HepG2 (cell line): ENCODE results near the gene ATE1. TPM values are rescaled to one million over a fixed set of nuclear protein-coding genes. Genes with fewer than 3 reads are reported as not detected.

Source experiments
- ATAC-seq: fragments of 200-7000 bp; cut with Tn5 transposase; 3 replicates; pipeline ENCODE4 v1.9.1; 2020; ENCODE audit warnings: mild to moderate bottlenecking, moderate library complexity
- BruUV-seq: library from RNA; stranded (reverse); fragments of 400-500 nt; replicated peaks from 2 replicates; lab custom pipeline; 2021; lab: Mats Ljungman, UMichigan
- CTCF ChIA-PET: fragments of 300-600 bp; formaldehyde crosslinking; extraction: SDS; loops from one replicate; lab custom pipeline; 2021; ENCODE audit warnings: low total read pairs, inconsistent platforms, low intra/inter-chr PET ratio; lab: Yijun Ruan, JAX
- POLR2A ChIA-PET: fragments of 350-600 bp; sonication (Branson Sonifier 250); formaldehyde crosslinking; loops from one replicate; lab custom pipeline; 2020; ENCODE audit warnings: antibody characterized with exemption, inconsistent platforms; lab: Yijun Ruan, JAX
- DNase-seq: peaks from one replicate; pipeline ENCODE4 v3.0.0-alpha.2; 2015; ENCODE audit warnings: low spot score
- FAIRE-seq: peaks from 3 replicates; lab custom pipeline; 2011; peaks lifted over from hg19 to GRCh38; lab: Jason Lieb, UNC
- H2AFZ ChIP-seq: one replicate; pipeline ENCODE4 v1.6.1; 2011; ENCODE audit warnings: low read length, inconsistent platforms
- H3K27ac ChIP-seq: fragments of 300-600 bp; 3 replicates; pipeline ENCODE4 v1.8.0; 2011; ENCODE audit warnings: mixed run types, mild to moderate bottlenecking, mixed read lengths, low read length, inconsistent platforms; ENCODE audit not compliant: insufficient read depth; ENCODE audit errors: extremely low read length
- H3K27me3 ChIP-seq, 2 experiments: fragments of 200-600 bp in 1 of 2; 2 replicates in 1 of 2; 3 replicates in 1 of 2; pipeline versions ENCODE4 v1.6.0 to v1.8.0; 2011; ENCODE audit warnings: low read length in 2 of 2, mild to moderate bottlenecking in 2 of 2, moderate library complexity in 2 of 2, inconsistent platforms in 1 of 2; ENCODE audit not compliant: insufficient read depth in 2 of 2, control insufficient read depth in 1 of 2
- H3K36me3 ChIP-seq, 2 experiments: fragments of 200-600 bp in 1 of 2; replicated peaks in 1 of 2; 2 replicates in 1 of 2; 3 replicates in 1 of 2; pipeline versions ENCODE4 v1.5.1 to v1.8.0; 2011; ENCODE audit warnings: low read length in 2 of 2, inconsistent platforms in 1 of 2; ENCODE audit not compliant: insufficient read depth in 2 of 2, control insufficient read depth in 1 of 2
- H3K4me1 ChIP-seq: 2 replicates; pipeline ENCODE4 v1.5.1; 2012; ENCODE audit warnings: low read length, inconsistent platforms; ENCODE audit not compliant: insufficient read depth
- H3K4me2 ChIP-seq: 2 replicates; pipeline ENCODE4 v1.6.0; 2011; ENCODE audit warnings: low read depth, low read length, inconsistent platforms
- H3K4me3 ChIP-seq, 3 experiments: fragments of 200-600 bp in 1 of 3; sonication (generic), shearing (Covaris generic) in 1 of 3; replicated peaks in 1 of 3; 2 replicates each; pipeline ENCODE4 v1.5.1; 2011 to 2016; ENCODE audit warnings: low read length in 3 of 3, inconsistent platforms in 2 of 3, low read depth in 2 of 3, mild to moderate bottlenecking in 2 of 3, control low read depth in 1 of 3, mixed read lengths in 1 of 3; ENCODE audit not compliant: insufficient read depth in 1 of 3
- H3K79me2 ChIP-seq: one replicate; pipeline ENCODE4 v1.6.1; 2011; ENCODE audit warnings: low read length, inconsistent platforms; ENCODE audit not compliant: insufficient read depth
- H3K9ac ChIP-seq: 2 replicates; pipeline ENCODE4 v1.6.0; 2011; ENCODE audit warnings: mild to moderate bottlenecking, low read depth, low read length, inconsistent platforms; ENCODE audit not compliant: insufficient read depth
- H3K9me3 ChIP-seq: 2 replicates; pipeline ENCODE4 v1.5.1; 2012; ENCODE audit warnings: mild to moderate bottlenecking, low read length
- H4K20me1 ChIP-seq: 2 replicates; pipeline ENCODE4 v1.6.0; 2011; ENCODE audit warnings: inconsistent platforms, mild to moderate bottlenecking, low read length, moderate library complexity; ENCODE audit not compliant: insufficient read depth
- ATF7-NPFF ChIP-seq: sonication (generic); formaldehyde crosslinking; IDR thresholded peaks from 2 replicates; pipeline ENCODE4 v1.8.1; 2023; ENCODE audit warnings: mild to moderate bottlenecking, low read depth, missing genetic modification reagents, moderate library complexity
- CBFB ChIP-seq: sonication (generic); formaldehyde crosslinking; IDR thresholded peaks from 2 replicates; pipeline ENCODE4 v1.4.0; 2020; ENCODE audit warnings: missing genetic modification reagents
- FOXA1 ChIP-seq, 2 experiments: fragments of 450-650 bp in 1 of 2; sonication (generic) in 1 of 2; formaldehyde crosslinking in 1 of 2; IDR thresholded peaks; 2 replicates each; pipeline versions ENCODE4 v1.4.0 to v1.6.1; 2016 to 2020; ENCODE audit warnings: missing genetic modification reagents in 1 of 2
- MIXL1 ChIP-seq: IDR thresholded peaks from 2 replicates; pipeline ENCODE4 v1.6.1; 2016
- SIN3A ChIP-seq: IDR thresholded peaks from 2 replicates; pipeline ENCODE4 v1.6.1; 2011; ENCODE audit warnings: low read depth, mild to moderate bottlenecking, control low read depth, low read length, borderline replicate concordance
- SRSF1 ChIP-seq: fragments of 200-400 bp; formaldehyde crosslinking; optimal IDR thresholded peaks from 2 replicates; pipeline ENCODE3; 2017; ENCODE audit warnings: mild to moderate bottlenecking, low read depth, low read length, moderate library complexity
- SRSF4 ChIP-seq: fragments of 200-400 bp; formaldehyde crosslinking; IDR thresholded peaks from one replicate; pipeline ENCODE4 v1.6.1; 2018; ENCODE audit warnings: mild to moderate bottlenecking, low read depth, low read length, moderate library complexity; ENCODE audit not compliant: poor library complexity, severe bottlenecking
- TP53 ChIP-seq: sonication (generic); formaldehyde crosslinking; conservative IDR thresholded peaks from 2 replicates; pipeline ENCODE4 v1.4.0; 2020; ENCODE audit warnings: missing genetic modification reagents
- ZNF180 ChIP-seq: sonication (generic); formaldehyde crosslinking; IDR thresholded peaks from 2 replicates; pipeline ENCODE4 v1.4.0; 2020; ENCODE audit warnings: low read depth, missing genetic modification reagents, borderline replicate concordance
- ZSCAN29 ChIP-seq: sonication (generic); formaldehyde crosslinking; conservative IDR thresholded peaks from 2 replicates; pipeline ENCODE4 v1.4.0; 2020; ENCODE audit warnings: mild to moderate bottlenecking, missing genetic modification reagents
- WGBS: methylation state at CpG from one replicate; pipeline ENCODE4 v1.1.6; 2017; ENCODE audit warnings: low lambda C conversion rate; 5-methylcytosine and 5-hydroxymethylcytosine counted together
- in situ Hi-C: cut with HindIII; loops from 2 replicates; pipeline ENCODE4 v1.10.0; 2017; ENCODE audit warnings: low pct_unique_long_range_greater_than_20kb; ENCODE audit not compliant: extremely low pct_ligation_motif_present
- intact Hi-C: fragments of 100-400 bp; cut with micrococcal nuclease; formaldehyde crosslinking; loops from one replicate; pipeline ENCODE4 v1.10.0; 2022; ENCODE audit not compliant: unreplicated experiment
- polyA plus RNA-seq, 8 experiments: library from polyadenylated mRNA; depleted of rRNA in 3 of 8; stranded (reverse) in 7 of 8; unstranded in 1 of 8; fragments of >200 nt; fragmentation: Illumina TruSeq in 4 of 8; extraction: Trizol in 4 of 8; gene quantifications; 2 replicates each; pipeline versions ENCODE4 v1.2.1 to v1.2.3, GENCODE V29; 2011 to 2016; ENCODE audit warnings: low read depth in 4 of 8, missing spikeins in 1 of 8, mixed read lengths in 1 of 8; ENCODE audit not compliant: insufficient read depth in 1 of 8
- total RNA-seq, 5 experiments: library from RNA; depleted of rRNA; stranded (reverse); fragments of >200 nt; fragmentation: Illumina TruSeq; extraction: Trizol; gene quantifications; 2 replicates each; pipeline ENCODE4 v1.2.3, GENCODE V29; 2016; ENCODE audit warnings: low read depth in 1 of 5
- TF ChIP-seq, protein P1 (sequence below): sonication (generic); formaldehyde crosslinking; IDR thresholded peaks from 2 replicates; pipeline ENCODE4 v1.5.1; 2020; ENCODE audit warnings: mild to moderate bottlenecking, moderate library complexity, missing genetic modification reagents
- TF ChIP-seq, protein P2 (sequence below): sonication (generic); formaldehyde crosslinking; IDR thresholded peaks from 2 replicates; pipeline ENCODE4 v1.8.1; 2023; ENCODE audit warnings: mild to moderate bottlenecking, moderate library complexity, missing genetic modification reagents
- TF ChIP-seq, protein P3 (sequence below): sonication (generic); formaldehyde crosslinking; IDR thresholded peaks from 2 replicates; pipeline ENCODE4 v1.4.0; 2020; ENCODE audit warnings: missing genetic modification reagents
- TF ChIP-seq, protein P4 (sequence below): fragments of 450-650 bp; IDR thresholded peaks from 2 replicates; pipeline ENCODE4 v1.6.1; 2017
- TF ChIP-seq, protein P5 (sequence below): sonication (generic); formaldehyde crosslinking; IDR thresholded peaks from 2 replicates; pipeline ENCODE4 v1.8.1; 2023; ENCODE audit warnings: mild to moderate bottlenecking, missing genetic modification reagents

ATE1 gene
- total and polyA plus RNA-seq, 2 of the 13 experiments (the other 11 are each of a cell fraction or from before 2014, with no cell fraction given) = 17.5 to 42.2 TPM

DNA sequence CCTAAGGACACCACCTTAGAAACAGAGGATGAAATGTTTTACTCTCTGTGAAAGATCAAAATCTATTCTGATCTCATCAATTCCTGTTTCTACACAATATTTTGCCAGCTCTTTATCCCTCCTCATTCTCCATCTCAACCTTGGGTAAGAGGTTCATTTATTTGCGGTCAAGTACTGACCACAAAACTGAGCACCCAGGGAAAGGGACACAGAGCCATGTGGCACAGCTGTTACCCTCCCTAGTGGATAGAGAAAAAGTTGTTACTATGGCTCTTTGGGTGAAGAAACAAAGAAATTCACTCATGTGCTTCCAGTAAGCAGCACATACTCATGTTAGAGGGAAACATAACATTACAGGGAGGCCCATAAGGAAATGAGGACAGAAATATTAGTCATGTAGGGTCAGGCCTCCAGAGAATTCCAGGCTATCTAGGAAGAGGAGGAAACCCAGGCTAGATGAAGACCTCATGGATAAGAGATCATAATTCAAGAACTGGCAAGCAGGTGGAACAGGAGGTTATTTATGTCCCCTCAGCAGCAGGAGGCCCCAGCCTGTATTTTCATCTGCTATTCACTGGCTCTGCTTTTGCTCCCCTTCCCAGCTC, 114.5 kb downstream of the ATE1 start:
- Histone ChIP-seq H3K27me3 (no peaks in the 10 kb centered on the region), H3K27ac (no peak overlapping the region), H3K9me3 (no peaks in the 10 kb centered on the region), H3K4me2 (no peak overlapping the region), H3K9ac (no peak overlapping the region), H2AFZ (no peak overlapping the region), H4K20me1 (no peaks in the 10 kb centered on the region), H3K4me1 (peaks cover 9% of the 10 kb centered on the region), H3K79me2 (no peaks in the 10 kb centered on the region), H3K36me3 (peaks cover 0 to 25% of the 10 kb centered on the region in 2 experiments; a peak in 4 of 5 replicates), H3K4me3 (no peak overlapping the region)
- intact Hi-C loops (no loop called here), in situ Hi-C loops (no loop called here)
- no peak for FAIRE-seq
- 96% methylated on average over 1 of the region's 1 CpG for WGBS
- no peak for DNase-seq
- POLR2A ChIA-PET = no interaction called here
- no TSS peak for BruUV-seq
- CTCF ChIA-PET = no interaction called here
- ATAC-seq = no peak
- no peak for TF ChIP-seq ZNF180
- no peak for TF ChIP-seq CBFB (CRISPR knock-in tag)
- TF ChIP-seq, protein P1, sequence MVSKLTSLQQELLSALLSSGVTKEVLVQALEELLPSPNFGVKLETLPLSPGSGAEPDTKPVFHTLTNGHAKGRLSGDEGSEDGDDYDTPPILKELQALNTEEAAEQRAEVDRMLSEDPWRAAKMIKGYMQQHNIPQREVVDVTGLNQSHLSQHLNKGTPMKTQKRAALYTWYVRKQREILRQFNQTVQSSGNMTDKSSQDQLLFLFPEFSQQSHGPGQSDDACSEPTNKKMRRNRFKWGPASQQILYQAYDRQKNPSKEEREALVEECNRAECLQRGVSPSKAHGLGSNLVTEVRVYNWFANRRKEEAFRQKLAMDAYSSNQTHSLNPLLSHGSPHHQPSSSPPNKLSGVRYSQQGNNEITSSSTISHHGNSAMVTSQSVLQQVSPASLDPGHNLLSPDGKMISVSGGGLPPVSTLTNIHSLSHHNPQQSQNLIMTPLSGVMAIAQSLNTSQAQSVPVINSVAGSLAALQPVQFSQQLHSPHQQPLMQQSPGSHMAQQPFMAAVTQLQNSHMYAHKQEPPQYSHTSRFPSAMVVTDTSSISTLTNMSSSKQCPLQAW (CRISPR knock-in tag) = no peak
- TF ChIP-seq, protein P2, sequence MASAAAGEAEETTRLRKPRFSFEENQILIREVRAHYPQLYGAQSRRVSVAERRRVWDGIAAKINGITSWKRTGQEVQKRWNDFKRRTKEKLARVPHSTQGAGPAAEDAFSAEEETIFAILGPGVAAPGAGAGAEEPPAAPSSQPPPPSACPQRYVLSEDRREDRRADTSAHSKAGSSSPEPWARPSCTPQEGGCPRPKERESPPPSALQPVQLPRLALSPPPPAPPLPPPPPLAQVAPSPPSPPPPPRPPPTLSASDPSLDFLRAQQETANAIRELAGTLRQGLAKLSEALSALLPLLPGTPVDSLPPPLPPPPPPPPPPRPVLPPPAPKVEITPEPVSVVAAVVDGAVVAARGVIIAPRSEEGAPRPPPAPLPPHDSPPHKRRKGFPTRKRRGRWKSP = no peak
- no peak for TF ChIP-seq SIN3A
- TF ChIP-seq, protein P3, sequence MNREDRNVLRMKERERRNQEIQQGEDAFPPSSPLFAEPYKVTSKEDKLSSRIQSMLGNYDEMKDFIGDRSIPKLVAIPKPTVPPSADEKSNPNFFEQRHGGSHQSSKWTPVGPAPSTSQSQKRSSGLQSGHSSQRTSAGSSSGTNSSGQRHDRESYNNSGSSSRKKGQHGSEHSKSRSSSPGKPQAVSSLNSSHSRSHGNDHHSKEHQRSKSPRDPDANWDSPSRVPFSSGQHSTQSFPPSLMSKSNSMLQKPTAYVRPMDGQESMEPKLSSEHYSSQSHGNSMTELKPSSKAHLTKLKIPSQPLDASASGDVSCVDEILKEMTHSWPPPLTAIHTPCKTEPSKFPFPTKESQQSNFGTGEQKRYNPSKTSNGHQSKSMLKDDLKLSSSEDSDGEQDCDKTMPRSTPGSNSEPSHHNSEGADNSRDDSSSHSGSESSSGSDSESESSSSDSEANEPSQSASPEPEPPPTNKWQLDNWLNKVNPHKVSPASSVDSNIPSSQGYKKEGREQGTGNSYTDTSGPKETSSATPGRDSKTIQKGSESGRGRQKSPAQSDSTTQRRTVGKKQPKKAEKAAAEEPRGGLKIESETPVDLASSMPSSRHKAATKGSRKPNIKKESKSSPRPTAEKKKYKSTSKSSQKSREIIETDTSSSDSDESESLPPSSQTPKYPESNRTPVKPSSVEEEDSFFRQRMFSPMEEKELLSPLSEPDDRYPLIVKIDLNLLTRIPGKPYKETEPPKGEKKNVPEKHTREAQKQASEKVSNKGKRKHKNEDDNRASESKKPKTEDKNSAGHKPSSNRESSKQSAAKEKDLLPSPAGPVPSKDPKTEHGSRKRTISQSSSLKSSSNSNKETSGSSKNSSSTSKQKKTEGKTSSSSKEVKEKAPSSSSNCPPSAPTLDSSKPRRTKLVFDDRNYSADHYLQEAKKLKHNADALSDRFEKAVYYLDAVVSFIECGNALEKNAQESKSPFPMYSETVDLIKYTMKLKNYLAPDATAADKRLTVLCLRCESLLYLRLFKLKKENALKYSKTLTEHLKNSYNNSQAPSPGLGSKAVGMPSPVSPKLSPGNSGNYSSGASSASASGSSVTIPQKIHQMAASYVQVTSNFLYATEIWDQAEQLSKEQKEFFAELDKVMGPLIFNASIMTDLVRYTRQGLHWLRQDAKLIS (CRISPR knock-in tag) = no peak
- no peak for TF ChIP-seq MIXL1 (CRISPR knock-in tag)
- no peak for TF ChIP-seq SRSF4
- TF ChIP-seq ATF7-NPFF (CRISPR knock-in tag) = no peak
- TF ChIP-seq ZSCAN29 (CRISPR knock-in tag) = no peak
- TF ChIP-seq FOXA1 (IDR thresholded peaks at IDR 0.05) = no peak
- no peak for TF ChIP-seq FOXA1 (CRISPR knock-in tag; IDR thresholded peaks at IDR 0.05)
- TF ChIP-seq, protein P4, sequence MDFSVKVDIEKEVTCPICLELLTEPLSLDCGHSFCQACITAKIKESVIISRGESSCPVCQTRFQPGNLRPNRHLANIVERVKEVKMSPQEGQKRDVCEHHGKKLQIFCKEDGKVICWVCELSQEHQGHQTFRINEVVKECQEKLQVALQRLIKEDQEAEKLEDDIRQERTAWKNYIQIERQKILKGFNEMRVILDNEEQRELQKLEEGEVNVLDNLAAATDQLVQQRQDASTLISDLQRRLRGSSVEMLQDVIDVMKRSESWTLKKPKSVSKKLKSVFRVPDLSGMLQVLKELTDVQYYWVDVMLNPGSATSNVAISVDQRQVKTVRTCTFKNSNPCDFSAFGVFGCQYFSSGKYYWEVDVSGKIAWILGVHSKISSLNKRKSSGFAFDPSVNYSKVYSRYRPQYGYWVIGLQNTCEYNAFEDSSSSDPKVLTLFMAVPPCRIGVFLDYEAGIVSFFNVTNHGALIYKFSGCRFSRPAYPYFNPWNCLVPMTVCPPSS = no peak
- no peak for TF ChIP-seq TP53
- TF ChIP-seq, protein P5, sequence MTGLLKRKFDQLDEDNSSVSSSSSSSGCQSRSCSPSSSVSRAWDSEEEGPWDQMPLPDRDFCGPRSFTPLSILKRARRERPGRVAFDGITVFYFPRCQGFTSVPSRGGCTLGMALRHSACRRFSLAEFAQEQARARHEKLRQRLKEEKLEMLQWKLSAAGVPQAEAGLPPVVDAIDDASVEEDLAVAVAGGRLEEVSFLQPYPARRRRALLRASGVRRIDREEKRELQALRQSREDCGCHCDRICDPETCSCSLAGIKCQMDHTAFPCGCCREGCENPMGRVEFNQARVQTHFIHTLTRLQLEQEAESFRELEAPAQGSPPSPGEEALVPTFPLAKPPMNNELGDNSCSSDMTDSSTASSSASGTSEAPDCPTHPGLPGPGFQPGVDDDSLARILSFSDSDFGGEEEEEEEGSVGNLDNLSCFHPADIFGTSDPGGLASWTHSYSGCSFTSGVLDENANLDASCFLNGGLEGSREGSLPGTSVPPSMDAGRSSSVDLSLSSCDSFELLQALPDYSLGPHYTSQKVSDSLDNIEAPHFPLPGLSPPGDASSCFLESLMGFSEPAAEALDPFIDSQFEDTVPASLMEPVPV (CRISPR knock-in tag) = no peak
- TF ChIP-seq SRSF1 = no peak
